ENCODE data around the gene FCHSD2. TPM values are rescaled to one million over a fixed set of nuclear protein-coding genes. Genes with fewer than 3 reads are reported as not detected.
"Not testable (repeated sequence)": the region's sequence is repeated elsewhere in the genome, so short reads cannot be mapped to it uniquely, and the experiment has no call there.

Gene FCHSD2
- total RNA-seq, 1 donor from 2014 or later: 69.5 TPM

DNA sequence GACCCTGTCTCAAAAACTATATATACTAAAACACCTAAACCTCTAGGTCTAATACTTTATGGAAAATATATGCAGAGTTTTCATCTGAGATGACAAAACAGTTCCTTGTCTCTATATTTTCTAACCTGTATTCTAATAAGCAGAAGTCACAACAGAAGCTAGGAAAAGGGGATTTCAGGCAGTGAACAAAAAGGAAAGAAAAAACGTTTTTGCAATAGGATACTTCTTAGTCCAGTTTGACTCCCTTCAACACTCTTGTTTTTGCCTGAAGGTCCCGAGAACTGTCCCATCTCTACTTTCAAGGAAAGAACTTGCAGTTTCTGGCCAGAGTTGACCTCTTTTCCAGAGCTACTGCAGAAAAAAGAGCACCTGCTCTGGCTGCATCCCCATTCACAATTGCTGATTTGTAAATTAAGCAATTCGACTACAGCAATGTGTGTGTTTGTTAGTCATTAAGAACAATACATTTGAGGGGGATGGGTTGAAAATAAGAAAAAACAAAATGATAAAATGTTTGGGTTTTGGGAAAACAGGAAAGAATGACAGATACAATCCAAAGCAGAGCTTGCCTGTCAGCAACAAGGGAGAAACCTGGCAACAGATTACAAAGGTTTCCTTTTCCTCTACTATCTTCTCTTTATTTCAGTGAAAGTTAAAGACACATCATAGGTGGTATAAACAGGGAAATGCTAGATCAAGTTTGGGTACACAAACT lies 160.0 kb downstream of the FCHSD2 start:
- Mint-ChIP-seq H3K9me3 (ENCODE audit: low read depth) (no peaks in the 10 kb centered on the region), H3K36me3 (ENCODE audit: low read depth) (peaks cover 20% of the 10 kb centered on the region), H3K4me1 (ENCODE audit: low read depth) (peaks cover 10% of the 10 kb centered on the region), H3K4me3 (ENCODE audit: unreplicated experiment) (no peak overlapping the region), H3K27me3 (ENCODE audit: low read depth) (no peaks in the 10 kb centered on the region), H3K27ac (ENCODE audit: unreplicated experiment) (no peak overlapping the region)
- DNase-seq (ENCODE audit: low spot score): no peak
- TF ChIP-seq, protein P1, sequence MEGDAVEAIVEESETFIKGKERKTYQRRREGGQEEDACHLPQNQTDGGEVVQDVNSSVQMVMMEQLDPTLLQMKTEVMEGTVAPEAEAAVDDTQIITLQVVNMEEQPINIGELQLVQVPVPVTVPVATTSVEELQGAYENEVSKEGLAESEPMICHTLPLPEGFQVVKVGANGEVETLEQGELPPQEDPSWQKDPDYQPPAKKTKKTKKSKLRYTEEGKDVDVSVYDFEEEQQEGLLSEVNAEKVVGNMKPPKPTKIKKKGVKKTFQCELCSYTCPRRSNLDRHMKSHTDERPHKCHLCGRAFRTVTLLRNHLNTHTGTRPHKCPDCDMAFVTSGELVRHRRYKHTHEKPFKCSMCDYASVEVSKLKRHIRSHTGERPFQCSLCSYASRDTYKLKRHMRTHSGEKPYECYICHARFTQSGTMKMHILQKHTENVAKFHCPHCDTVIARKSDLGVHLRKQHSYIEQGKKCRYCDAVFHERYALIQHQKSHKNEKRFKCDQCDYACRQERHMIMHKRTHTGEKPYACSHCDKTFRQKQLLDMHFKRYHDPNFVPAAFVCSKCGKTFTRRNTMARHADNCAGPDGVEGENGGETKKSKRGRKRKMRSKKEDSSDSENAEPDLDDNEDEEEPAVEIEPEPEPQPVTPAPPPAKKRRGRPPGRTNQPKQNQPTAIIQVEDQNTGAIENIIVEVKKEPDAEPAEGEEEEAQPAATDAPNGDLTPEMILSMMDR (IDR thresholded peaks at IDR 0.05): no peak

DNA sequence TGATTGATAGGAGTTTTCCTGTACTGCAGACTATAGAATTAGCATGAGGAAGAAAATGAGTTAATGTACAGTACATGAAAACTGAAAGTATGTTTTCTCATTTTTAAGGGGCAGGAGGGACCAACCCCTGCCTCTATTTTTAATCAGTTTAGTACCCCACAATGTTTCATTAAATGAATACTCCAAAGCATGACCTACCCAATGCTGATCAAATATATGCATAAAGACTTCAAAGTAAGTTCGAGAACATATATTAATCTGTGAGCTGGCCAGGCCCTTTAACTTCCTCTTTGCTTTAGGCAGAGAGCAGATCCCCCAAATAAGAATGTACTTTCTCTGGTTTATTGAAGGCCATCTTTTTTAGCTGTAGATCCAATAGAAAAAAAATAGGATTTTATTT lies 161.0 kb downstream of the FCHSD2 start:
- Mint-ChIP-seq H3K27ac (ENCODE audit: unreplicated experiment) (no peak overlapping the region), H3K4me3 (ENCODE audit: unreplicated experiment) (no peak overlapping the region), H3K4me1 (ENCODE audit: low read depth) (peaks cover 16% of the 10 kb centered on the region), H3K9me3 (ENCODE audit: low read depth) (peaks cover 4% of the 10 kb centered on the region), H3K36me3 (ENCODE audit: low read depth) (peaks cover 19% of the 10 kb centered on the region), H3K27me3 (ENCODE audit: low read depth) (no peaks in the 10 kb centered on the region)
- TF ChIP-seq, protein P1 (IDR thresholded peaks at IDR 0.05): no peak
- DNase-seq (ENCODE audit: low spot score): no peak

DNA sequence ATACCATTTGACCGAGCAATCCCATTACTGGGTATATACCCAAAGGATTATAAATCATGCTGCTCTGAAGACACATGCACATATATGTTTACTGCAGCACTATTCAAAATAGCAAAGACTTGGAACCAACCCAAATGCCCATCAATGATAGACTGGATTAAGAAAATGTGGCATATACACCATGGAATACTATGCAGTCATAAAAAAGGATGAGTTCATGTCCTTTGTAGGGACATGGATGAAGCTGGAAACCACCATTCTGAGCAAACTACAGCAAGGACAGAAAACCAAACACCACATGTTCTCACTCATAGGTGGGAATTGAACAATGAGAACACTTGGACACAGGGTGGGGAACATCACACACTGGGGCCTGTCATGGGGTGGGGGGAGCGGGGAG lies 164.3 kb downstream of the FCHSD2 start:
- peaks cover 17% of the 10 kb centered on the region for H3K36me3 Mint-ChIP-seq (ENCODE audit: low read depth)
- not testable (repeated sequence) for H3K27ac Mint-ChIP-seq (ENCODE audit: unreplicated experiment); H3K9me3 Mint-ChIP-seq (ENCODE audit: low read depth)

DNA sequence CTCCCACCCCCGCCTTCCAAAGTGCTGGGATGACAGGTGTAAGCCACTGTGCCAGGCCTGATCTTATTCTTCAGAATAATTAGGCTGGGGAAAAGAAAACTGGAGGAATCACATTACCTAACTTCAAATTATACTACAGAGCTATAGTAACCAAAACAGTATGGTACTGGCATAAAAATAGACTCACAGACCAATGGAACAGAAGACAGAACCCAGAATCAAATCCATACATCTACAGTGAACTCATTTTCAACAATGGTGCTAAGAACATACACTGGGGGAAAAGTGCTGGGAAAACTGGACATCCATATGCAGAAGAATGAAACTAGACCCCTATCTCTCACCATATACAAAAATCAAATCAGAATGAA lies 165.6 kb downstream of the FCHSD2 start:
- not testable (repeated sequence) for H3K27me3 Mint-ChIP-seq (ENCODE audit: low read depth); H3K4me3 Mint-ChIP-seq (ENCODE audit: unreplicated experiment); DNase-seq (ENCODE audit: low spot score); H3K9me3 Mint-ChIP-seq (ENCODE audit: low read depth)
- H3K27ac Mint-ChIP-seq (ENCODE audit: unreplicated experiment): peak overlapping the region; percentile 88
- peaks cover 15% of the 10 kb centered on the region for H3K36me3 Mint-ChIP-seq (ENCODE audit: low read depth)
- peaks cover 36% of the 10 kb centered on the region for H3K4me1 Mint-ChIP-seq (ENCODE audit: low read depth)

More for the DNA sequence above, 164.3 kb downstream of the FCHSD2 start:
- H3K4me3 Mint-ChIP-seq (ENCODE audit: unreplicated experiment); DNase-seq (ENCODE audit: low spot score); H3K27me3 Mint-ChIP-seq (ENCODE audit: low read depth): not testable (repeated sequence)
- peaks cover 30% of the 10 kb centered on the region for H3K4me1 Mint-ChIP-seq (ENCODE audit: low read depth)

DNA sequence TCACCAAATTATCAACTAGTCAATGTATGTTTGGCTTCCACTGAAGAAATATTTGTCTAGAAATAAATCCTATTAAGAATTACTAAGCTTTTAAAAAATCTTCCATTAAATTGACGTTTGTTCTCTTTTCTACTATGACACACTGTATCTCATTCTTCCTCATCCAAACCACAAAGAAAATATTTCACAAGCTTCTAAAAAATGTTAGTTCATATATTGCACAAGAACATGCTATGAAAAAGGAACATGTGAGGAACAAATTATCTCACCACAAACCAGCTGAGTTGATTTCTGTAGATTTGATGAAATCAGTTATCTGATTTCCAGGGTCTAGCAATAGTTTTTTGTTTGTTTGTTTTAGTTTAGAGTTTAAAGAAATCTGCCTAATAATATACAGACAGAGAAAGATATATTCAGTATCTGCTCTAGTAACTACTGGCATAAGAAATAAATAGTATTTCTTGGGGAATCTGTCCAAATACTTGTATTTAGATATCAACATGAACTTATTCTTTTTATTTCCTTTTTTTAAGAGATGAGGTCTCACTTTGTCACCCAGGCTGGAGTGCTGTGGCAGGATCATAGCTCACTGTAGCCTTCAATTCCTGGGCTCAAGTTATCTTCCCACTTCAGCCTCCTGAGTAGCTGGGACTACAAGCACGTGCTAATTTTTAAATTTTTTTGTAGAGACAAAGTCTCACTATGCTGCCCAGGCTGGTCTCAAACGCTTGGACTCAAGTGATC lies 166.2 kb downstream of the FCHSD2 start:
- H3K27me3 Mint-ChIP-seq (ENCODE audit: low read depth): no peaks in the 10 kb centered on the region
- H3K36me3 Mint-ChIP-seq (ENCODE audit: low read depth): peaks cover 15% of the 10 kb centered on the region
- peak overlapping the region; percentile 88 for H3K27ac Mint-ChIP-seq (ENCODE audit: unreplicated experiment)
- H3K4me3 Mint-ChIP-seq (ENCODE audit: unreplicated experiment): no peak overlapping the region
- H3K9me3 Mint-ChIP-seq (ENCODE audit: low read depth): peaks cover 7% of the 10 kb centered on the region
- DNase-seq (ENCODE audit: low spot score): no peak
- TF ChIP-seq, protein P1 (IDR thresholded peaks at IDR 0.05): no peak
- peaks cover 36% of the 10 kb centered on the region for H3K4me1 Mint-ChIP-seq (ENCODE audit: low read depth)

DNA sequence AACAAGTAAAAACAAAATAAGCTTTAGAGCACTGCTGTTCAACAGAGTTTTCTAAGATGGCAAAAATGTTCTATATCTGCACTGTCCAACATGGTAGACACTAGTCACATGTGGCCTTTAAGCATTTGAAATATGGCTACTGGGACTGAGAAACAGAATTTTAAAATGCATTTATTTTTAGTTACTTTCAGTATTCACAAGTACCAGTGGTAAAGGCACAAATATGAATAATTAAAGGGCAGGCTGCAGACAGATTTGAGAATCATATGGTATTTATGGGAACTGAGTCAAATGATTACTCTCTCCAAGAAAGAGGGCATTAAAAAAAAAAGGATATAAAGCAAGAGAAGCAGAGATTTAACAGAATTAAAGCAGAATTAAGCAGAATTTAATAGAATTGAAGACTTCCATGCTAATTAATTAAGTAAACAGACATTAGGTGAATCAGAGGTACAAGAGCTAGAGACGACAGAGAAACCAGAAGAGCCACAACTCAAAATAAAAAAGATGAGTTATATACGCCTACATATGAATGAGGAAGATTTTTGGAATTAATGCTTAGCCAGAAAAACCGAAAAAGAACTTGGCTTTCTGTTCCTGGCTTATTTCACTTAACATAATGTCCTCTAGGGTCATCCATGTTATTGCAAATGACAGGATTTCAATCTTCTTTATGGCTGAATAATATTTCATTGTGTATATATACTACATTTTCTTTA lies 167.5 kb downstream of the FCHSD2 start:
- DNase-seq (ENCODE audit: low spot score): no peak
- TF ChIP-seq, protein P1 (IDR thresholded peaks at IDR 0.05): no peak
- peak overlapping the region; percentile 79 for H3K27ac Mint-ChIP-seq (ENCODE audit: unreplicated experiment)
- peaks cover 13% of the 10 kb centered on the region for H3K36me3 Mint-ChIP-seq (ENCODE audit: low read depth)
- peaks cover 7% of the 10 kb centered on the region for H3K9me3 Mint-ChIP-seq (ENCODE audit: low read depth)
- H3K4me1 Mint-ChIP-seq (ENCODE audit: low read depth): peaks cover 48% of the 10 kb centered on the region
- H3K4me3 Mint-ChIP-seq (ENCODE audit: unreplicated experiment): no peak overlapping the region
- no peaks in the 10 kb centered on the region for H3K27me3 Mint-ChIP-seq (ENCODE audit: low read depth)
